HG03025 (cell line): ENCODE results near the gene CYP3A5.
"Not testable (repeated sequence)": the region's sequence is repeated elsewhere in the genome, so short reads cannot be mapped to it uniquely, and the experiment has no call there.

Experiments
- ATAC-seq: cut with Tn5 transposase; IDR thresholded peaks from one replicate; pipeline ENCODE4 v1.9.1; 2021; ENCODE audit warnings: mild to moderate bottlenecking, moderate library complexity; ENCODE audit not compliant: unreplicated experiment, low FRiP score

Gene CYP3A5

DNA sequence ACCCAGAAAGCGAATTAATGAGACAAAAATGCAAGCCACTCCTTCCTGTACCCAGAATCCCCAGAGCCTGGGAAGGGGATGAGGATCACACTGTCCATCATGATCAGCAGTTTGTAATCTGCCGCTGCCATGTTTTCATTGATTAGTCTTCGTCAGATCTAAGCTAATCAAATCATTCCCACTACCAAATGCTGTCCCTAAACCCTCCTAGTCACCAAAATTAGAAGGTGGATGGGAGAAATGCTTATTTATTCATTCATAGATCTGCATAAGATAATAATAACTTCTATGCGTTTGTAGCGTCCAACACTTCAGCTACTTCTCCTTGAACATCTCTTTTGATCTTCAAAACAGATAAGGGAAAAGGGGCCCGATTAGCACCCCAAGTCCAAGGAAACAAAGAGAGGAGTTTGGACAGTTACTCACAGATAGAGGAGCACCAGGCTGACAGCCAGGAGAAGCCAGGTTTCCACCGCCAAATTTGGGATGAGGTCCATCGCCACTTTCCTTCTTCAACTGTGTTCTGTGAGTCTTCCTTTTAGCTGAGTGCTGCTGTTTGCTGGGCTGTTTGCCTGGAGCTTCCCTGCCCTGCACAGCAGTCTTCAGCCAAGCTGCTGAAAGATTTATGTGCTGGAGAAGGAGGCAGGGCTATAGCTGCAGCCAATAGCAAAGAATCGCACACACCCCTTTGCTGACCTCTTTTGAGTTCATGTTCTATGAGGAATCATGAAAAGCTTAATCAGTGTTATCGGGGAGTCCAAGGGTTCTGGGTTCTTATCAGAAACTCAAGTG is at the start of gene CYP3A5:
CYP3A5 (minus strand) TSS at position 597 of the 792 bp plus-strand sequence; CDS start at position 497, 100 bp downstream.
- no peak for ATAC-seq

DNA sequence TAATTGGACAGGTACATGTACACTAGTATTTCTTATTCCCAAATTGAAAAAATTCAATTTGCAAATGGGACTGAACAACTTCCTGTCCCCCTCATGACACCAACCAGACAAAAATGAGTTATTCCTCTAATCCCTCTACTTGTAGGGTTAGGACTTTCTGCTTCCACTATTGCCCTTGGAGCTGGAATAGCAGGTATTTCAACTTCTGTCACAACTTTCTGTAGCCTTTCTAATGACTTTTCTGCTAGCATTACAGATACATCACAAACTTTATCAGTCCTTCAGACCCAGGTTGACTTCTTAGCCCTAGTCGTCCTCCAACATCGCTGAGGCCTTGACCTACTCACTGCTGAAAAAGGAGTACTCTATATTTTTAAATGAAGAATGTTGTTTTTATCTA is 48.8 kb upstream of the CYP3A5 start:
- ATAC-seq = no peak

DNA sequence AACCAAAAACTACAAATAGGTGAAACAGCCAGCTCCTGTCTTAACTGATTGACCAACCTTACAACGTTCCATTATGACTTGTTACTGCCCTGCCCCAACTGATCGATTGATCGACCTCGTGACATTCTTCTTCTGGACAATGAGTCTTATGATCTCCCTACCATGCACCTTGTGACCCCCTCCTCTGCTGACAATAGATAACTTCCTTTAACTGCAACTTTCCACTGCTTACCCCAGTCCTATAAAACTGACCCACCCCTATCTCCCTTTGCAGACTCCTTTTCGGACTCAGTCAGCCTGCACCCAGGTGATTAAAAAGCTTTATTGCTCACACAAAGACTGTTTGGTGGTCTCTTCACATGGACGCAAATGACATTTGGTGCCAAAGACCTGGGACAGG is 43.4 kb upstream of the CYP3A5 start:
- not testable (repeated sequence) for ATAC-seq

DNA sequence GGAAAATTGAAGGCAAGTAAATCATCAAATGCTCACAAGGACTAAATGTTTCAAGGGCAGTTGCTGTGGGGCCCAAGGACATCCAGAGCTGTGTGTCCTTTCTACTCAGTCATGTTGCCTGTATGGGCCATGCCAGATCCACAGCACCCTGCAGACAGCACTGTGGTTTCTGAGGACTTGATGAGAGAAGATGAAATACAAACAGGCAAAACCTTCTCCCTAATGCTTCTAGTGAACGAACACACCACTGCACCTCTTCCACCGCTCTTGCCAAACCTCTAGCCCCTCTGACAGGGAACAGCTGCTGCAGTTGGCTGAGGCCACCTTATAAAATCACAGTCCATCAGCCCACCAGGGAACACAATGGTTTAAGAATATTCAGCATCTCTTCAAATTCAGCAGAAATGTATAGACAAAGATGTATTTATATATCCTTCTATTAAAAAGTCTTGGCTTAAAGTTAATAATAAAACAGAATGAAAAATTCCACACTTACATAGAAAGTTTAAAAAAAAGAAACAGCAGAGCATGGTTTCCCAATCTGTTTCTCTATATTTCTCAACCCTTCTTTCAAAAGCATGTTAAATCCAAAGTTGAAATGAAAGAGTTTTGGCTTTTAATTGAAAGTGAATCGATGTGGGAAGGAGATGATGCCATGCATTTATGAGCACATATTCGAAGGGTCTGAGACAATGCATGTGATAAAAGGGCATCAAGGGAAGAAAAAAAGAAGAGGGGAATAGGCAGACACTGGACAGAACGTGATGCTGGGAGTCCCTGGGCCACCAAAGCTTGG is 41.2 kb upstream of the CYP3A5 start:
- no peak for ATAC-seq

DNA sequence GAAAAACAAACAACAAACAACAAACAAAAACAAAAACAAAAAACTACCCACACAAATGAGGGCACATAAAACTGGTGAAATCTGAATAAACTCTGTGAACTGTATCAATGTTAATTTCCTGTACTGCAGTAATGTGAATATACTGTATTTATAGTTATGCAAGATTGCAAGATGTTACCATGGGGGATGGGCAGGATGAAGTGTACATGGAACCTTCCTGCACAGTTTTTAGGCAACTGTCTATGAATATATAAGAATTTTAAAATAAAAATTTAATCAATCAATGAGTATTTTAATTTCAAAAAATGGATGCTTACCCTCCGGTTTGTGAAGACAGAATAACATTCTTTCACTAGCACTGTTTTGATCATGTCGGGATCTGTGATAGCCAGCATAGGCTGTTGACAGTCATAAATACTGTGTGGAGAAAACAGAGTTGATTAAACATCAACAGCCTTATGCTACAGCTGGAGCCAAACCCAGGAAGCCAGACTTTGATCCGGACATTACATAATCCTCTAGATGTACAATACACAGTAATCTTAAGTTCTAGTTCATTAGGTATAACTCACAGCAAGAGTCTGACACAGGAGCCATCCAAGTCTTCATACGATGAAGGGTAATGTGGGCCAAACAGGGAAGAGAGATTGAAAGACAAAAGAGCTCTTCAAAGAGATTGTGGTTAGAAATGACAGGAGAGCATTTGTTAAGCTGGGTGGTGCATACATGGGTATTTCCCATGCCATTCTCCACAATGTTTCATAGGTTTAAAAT is 40.4 kb upstream of the CYP3A5 start:
- ATAC-seq = no peak

DNA sequence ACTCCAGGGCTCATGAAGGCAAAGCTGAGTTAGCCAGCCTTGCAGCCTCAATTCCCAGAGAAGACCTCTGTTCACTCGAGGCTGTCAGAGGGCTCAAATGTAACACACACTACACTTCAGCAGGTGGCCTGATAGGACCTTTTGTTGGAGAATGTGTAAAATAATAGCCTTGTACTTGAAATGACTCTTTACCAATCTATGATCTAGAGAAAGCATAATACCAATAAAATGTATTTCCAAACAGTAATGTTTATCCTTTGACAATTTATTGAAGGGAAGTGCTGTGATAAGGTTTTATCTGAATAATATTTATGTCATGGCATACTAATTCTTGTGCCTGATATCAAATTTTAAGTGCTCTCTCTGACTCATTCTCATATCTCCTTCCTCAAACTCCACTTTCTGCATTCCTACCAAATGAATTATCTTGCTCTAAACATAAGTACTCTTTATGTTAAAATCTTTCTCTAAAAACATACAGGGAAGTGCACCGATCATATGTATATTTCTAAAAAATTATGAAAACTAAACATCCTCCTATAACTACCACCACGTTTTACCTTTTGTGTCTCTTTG is 34.3 kb upstream of the CYP3A5 start:
- ATAC-seq = no peak

DNA sequence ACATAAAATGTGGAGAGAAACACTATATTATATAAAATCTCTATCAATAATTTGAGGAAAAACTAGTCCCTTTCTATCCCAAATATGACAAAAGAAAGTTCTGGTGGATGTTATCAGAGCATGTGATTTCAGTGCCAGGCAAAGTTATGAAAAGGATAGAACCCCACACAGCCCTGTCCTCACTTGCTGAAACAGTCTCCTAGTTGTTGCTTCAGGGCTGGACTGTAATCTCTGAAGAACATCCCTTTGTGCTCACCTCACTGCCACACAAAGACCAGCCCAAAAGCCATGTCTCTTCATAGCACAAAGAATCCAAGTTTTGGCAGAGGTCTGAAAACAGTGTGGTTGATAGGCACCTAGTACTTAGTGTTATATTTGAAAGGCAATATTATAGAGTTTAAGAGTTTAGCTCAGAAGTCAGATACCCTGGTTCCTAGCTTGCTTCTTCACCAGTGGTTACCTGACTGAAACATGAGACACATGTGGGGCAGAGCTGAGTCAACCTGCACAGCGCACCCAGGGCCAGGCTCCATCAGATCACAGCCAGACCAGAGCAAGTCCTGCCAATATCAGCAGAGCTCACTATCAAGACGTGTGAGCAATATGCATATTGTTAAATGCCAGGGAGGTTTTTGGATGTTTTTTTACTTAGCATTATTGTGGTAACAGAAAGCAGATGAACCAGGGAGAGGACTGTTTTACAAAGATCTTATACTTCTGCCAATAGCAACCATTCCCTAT is 30.2 kb upstream of the CYP3A5 start:
- ATAC-seq = no peak

DNA sequence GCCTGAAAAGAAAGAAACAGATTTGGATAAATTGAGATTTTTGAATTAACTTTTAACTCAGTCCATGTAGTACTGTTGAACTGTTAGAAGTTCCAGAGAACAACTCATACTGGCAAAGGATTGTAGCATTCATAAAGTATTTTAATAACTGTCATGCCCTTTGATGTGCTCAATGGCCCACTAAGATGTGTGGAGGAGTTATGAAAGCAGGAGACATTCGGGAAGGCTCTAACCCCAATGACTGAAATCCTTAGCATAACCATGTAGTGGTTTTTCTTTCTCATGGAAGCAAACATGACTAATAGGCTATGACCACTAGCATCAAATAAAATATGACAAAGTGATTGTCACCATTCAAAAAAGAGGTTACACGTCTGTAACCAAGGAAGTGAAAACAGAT is 29.5 kb upstream of the CYP3A5 start:
- no peak for ATAC-seq

DNA sequence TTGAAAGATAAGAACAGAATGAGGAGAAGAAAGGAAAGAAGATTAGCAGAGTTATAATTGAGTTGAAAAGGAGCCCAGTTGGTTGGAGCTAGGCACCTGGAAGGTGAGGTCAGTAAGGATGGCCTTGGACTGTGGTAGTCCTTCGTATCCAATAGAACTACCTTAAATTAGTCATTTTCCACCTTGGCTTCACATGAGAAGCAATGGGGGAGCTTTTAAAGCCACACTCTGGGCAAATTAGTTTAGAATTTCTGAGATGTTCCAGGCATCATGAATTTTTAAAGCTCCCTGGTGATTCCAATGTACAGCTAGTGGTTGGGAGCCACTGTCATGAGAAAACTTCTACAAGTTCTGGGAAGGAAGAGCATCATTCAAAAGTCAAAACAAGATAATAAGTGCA is 27.3 kb upstream of the CYP3A5 start:
- no peak for ATAC-seq

DNA sequence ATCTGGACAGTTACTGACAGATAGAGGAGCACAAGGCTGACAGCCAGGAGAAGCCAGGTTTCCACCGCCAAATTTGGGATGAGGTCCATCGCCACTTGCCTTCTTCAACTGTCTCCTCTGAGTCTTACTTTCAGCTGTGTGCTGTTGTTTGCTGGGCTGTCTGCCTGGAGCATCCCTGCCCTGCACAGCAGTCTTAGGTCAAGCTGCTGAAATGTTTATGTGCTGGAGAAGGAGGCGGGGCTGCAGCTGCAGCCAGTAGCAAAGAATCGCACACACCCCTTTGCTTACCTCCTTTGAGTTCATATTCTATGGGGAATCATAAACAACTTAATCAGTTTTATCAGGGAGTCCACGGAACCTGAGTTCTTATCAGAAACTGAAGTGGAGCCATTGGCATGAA is 20.1 kb upstream of the CYP3A5 start:
- no peak for ATAC-seq

DNA sequence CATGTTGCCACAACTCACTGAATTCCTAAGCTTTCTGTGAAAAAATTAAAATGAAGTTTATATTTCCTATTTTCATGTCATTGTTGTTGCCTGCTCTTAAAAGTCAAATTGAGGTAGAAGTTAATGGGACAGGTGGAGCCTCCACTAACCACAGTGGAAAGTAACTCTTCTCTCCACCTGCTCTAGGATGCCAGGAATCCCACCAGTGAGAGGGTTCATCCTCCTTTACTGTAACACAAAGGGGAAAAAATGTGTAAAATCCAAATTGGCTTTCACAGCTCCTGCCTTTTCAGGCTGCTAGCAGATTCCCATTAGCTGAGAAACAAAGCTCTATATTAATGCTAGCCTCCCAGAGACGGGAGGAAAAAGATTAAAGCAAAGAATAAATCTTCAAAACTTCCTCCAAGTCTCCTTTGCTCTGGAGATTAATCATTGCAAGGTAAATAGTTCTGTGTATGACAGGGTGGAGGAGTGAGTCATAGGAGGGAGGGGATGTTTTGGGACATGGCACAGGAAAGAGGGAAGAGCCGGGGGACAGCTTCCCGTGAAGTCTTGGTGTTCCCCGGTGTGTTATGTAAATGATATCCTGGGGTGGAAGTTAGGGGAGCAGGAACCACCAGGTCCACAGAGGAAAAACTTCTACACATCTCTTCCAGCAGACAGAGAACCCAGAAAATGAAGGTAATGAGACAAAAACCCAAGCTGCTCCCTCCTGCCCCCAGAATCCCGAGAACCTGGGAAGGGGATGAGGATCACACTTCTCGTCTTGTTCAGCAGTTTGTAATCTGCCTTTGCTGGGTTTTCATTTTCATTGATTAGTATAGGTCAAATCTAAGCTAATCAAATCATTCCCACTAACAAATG is 19.3 kb upstream of the CYP3A5 start:
- not testable (repeated sequence) for ATAC-seq

DNA sequence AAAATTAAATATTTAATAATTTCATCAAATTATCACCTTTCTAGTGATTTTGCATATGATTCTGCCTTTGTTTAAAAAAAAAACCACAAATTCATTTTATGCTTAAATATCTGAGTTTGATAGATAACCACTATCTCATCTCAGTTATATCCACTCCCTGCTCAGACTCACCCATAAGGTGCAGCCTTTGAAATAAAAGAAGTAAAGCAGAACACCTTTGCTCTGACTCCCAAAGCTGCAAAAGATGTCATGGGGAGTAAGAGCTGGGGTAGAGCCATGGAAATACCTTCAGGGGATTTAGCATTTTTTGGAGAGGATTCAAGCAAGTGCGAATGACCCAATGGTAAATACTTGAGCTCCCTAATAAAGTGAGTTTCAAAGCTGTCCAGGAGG is 15.1 kb upstream of the CYP3A5 start:
- ATAC-seq = no peak

DNA sequence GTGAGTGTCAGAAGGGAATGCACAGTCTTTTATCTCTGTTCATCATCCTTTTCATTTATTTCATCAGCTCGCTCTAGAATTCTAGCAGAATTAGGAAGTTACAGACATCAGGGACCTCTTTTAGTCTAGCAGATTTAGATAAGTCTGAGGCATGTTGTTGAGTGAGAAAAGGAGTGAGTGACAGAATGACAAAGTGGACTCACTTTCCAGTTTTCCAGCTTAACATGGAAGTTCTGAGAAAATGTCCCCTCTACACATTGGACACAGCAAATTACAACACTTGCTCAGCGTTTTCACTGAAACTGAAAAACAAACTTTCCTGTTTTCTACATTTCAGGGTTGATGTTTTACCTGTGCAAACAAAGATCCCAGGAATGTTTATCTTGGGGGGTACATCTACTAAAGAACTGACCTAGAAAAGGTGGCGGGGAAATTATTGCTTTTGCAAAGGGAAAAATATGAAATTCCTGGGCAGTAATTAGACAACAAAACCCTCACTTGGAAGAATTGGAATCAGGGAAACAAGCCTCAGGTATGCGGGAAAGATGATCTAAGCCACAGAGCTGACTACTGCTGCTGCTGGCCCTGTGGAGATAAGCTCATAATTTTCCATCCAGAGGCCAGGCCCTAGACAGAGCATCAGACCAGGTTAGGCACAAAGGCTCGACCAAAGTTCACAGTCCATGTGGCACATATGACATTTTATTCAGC is 14.6 kb upstream of the CYP3A5 start:
- ATAC-seq = no peak

DNA sequence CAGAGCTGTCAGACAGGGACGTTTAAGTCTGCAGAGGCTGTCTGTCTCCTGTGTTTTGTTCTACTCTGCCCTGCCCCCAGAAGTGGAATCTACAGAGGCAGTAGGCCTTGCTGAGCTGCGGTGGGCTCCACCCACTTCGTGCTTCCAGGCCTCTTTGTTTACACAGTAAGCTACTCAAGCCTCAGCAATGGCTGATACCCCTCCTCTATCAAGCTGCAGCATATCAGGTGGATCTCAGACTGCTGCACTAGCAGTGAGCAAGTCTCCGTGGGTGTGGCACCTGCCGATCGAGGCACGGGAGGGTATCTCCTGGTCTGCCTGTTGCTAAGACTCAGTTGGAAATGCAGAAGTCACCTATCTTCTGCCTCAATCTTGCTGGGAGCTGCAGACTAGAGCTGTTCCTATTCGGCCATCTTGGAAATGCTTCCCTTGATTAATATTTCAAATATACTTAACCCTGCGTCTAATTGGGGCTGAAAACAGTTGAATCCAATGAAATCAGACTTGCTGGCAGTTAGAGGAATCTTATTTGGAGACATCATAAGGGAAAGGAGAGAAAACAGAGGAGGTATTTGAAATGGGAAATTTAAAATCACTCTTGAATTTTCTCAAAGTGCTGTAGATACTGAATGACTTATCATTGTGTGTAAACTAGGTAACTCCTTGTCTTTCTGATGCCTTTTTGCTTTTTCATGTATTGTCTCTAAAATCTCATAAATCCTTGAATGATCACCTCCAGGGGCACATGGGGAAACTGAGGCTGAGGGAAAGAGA is 13.8 kb upstream of the CYP3A5 start:
- no peak for ATAC-seq

DNA sequence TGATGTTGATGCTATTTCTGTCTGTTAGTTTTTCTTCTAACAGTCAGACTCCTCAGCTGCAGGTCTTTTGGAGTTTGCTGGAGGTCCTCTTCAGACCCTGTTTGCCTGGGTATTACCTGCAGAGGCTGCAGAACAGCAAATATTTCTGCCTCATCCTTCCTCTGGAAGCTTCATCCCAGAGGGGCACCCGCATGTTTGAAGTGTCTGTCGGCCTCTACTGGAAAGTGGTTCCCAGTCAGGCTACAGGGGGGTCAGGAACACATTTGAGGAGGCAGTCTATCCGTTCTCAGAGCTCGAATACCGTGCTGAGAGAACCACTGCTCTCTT is 13.3 kb upstream of the CYP3A5 start:
- ATAC-seq = no peak

DNA sequence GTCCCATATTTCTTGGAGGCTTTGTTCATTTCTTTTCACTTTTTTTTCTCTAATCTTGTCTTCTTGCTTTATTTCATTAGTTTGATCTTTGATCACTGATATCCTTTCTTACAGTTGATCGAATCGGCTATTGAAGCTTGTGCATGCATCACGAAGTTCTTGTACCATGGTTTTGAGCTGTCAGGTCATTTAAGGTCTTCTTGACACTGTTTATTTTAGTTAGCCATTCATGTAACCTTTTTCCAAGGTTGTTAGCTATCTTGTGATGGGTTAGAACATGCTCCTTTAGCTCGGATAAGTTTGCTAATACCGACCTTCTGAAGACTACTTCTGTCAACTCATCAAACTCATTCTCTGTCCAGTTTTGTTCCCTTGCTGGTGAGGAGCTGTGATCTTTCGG is 12.8 kb upstream of the CYP3A5 start:
- ATAC-seq = not testable (repeated sequence)

DNA sequence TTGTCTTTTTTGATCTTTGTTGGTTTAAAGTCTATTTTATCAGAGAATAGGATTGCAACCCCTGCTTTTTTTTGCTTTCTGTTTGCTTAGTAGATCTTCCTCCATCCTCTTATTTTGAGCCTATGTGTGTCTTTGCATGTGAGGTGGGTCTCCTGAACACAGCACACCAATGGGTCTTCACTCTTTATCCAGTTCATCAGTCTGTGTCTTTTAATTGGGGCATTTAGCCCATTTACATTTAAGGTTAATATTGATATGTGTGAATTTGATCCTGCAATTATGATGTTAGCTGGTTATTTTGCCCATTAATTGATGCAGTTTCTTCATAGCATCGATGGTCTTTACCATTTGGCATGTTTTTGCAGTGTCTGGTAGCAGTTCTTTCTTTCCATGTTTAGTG is 11.9 kb upstream of the CYP3A5 start:
- not testable (repeated sequence) for ATAC-seq

DNA sequence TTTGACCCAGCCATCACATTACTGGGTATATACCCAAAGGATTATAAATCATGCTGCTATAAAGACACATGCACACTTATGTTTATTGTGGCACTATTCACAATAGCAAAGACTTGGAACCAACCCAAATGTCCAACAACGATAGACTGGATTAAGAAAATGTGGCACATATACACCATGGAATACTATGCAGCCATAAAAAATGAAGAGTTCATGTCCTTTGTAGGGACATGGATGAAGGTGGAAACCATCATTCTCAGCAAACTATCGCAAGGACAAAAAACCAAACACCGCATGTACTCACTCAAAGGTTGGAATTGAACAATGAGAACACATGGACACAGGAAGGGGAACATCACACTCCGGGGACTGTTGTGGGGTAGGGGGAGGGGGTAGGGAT is 11.1 kb upstream of the CYP3A5 start:
- not testable (repeated sequence) for ATAC-seq
